HG02610 (cell line): ENCODE data around the gene PFKP.
"Not testable (repeated sequence)": the region's sequence is repeated elsewhere in the genome, so short reads cannot be mapped to it uniquely, and the experiment has no call there.

Experiments used
- ATAC-seq: cut with Tn5 transposase; IDR thresholded peaks from one replicate; pipeline ENCODE4 v1.9.1; 2021; ENCODE audit warnings: mild to moderate bottlenecking, moderate library complexity; ENCODE audit not compliant: unreplicated experiment

Gene PFKP

DNA sequence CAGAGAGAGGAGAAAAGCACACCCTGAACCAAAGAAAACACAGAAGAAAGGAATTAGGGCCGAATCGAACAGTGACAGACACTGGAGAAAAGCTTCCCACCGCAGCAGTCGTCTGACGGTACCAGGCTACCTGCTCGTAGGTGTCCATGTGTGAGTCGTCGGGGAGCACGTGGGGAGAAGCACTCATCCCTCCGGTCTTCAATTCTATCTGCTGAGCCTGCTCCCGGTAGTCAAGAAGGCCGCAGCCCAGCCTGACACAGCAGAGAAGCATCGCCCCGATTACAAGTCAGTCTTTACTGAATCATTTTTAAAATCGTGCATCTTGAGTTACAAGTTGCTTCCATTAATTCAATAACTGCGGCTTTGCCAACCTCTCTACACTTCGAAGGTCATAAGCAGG lies 80.7 kb downstream of the PFKP start:
- ATAC-seq: no peak

- ATAC-seq: no peak
Measured at GRCh38 chr10:3148994-3149393, 81.6 kb downstream of the PFKP start.

DNA sequence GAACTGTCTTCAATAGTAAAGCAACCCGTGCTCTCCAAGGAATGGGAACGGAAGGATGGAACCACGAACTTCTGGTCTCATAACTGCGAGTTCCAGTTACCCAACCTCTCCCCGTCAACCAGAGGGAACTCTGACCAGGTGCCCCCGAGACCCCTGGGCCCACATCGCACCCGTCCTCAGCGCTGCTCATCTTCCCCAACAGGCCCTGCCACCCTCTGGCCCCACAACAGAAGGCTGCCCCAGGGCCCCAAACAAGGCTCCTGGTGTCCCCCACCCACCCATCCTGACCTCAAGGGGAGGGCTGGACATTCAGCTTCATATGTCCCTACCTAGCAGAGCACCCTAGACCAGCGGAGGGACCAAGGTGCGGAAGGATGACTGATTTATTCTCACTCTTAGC lies 82.6 kb downstream of the PFKP start:
- ATAC-seq: no peak

GRCh38 chr10:3150366-3150765 lies 83.0 kb downstream of the PFKP start:
- no peak for ATAC-seq

- ATAC-seq: no peak
Measured at GRCh38 chr10:3150961-3151360, 83.6 kb downstream of the PFKP start.

DNA sequence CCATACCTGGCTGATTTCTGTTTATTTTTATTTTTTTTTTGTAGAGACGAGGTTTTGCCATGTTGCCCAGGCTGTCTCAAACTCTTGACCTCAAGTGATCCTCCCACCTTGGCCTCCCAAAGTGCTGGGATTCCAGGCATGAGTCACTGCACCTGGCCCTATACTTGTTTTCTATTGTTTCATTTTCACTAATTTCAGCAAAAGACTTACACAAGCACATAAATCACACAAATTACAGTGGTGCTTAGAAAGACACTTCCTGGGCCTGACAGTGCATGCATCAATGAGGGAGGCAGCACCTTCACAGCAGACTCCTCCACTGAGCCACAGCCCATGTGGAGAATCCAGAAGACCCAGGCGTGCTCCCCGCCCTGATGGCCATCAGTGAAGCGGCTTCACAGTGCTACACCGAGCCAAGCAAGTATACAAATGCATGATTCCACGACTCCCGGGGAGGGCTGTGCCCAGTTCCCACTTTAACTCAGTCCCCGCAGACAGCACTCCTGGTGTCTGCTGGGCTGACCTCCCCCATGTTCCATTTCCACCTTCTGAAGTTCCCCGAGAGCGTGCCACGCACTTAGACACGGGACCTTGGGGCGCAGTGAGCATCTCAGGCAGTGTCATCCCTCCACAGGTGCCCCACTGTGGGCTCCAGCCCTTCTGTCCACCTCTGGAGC lies 84.7 kb downstream of the PFKP start:
- ATAC-seq: no peak

GRCh38 chr10:3152566-3152935 lies 85.2 kb downstream of the PFKP start:
- no peak for ATAC-seq

DNA sequence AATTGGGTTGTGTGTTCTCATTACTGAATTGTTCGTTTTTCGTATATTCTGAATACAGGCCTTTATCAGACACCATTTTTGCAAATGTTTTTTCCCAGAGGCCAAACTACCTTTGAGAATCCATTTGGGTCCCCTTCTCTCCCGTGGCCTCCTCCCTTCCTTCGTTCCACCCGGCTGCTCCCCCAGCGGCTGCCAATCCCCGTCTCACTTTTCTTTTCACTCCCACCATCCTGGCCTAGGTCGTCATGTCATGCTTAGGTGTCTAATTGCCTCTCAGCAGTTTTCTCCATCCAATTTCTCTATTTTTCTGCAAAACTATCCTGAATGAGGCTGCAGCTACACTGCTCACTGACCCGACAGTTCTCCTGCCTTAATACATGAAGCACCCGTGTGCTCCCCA lies 87.3 kb downstream of the PFKP start:
- ATAC-seq: no peak

- no peak for ATAC-seq
Measured at GRCh38 chr10:3159152-3159551, 91.8 kb downstream of the PFKP start.

GRCh38 chr10:3162533-3162932 lies 95.2 kb downstream of the PFKP start:
- ATAC-seq: no peak

GRCh38 chr10:3163879-3164278 lies 96.5 kb downstream of the PFKP start:
- ATAC-seq: no peak

DNA sequence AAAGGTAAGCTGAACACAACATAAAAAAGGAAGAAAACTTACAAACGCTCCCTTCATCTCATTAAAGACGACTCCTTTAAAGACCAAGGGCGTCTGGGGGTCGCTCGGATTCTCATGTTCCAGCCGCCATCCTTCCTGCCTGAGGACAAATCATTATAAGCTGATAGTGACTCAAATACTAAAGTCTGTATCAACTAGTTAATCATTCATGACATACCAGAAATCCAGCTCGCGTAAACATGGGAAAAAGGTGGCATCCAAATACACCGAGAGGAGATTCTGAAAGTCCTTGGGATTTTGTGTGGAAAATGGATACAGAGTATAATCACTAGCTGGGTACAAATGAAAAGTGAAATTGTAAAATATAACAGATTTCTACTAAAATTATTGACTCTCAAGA lies 97.8 kb downstream of the PFKP start:
- ATAC-seq: no peak

GRCh38 chr10:3166496-3167290 lies 99.3 kb downstream of the PFKP start:
- no peak for ATAC-seq

DNA sequence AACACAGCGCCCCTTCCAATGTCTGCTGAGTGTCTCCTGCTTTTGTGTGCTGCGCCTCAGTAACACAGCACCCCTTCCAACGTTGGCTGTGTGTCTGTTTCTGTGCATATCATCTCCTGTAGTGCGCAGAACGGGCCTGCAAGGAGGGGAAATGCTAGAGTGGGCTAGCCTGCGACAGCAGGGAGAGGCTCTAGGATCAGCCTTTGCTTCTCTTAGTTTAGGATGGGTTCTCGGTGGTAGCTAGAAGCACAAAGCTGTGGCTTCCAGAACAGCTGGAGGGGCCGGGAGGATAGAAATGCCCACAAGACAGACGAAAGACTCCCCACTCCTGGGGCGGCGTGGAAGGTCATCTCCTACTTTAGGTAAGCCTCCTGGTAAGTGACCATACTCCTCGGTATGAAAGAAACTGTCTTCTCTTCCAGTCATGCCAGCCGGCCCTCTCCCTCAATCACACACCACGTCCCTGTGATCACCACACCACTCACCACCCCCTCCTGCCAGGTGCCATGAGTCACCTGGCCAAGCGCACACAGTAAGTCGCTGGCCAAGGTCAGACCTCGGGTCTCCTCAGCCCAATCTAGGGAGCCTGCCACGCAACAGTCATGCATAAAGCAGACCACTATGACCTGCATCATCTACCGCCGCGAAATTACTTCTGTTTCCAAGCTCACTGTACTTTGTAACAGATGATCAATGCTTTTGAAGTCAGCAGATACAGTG lies 100.4 kb downstream of the PFKP start:
- ATAC-seq: no peak

GRCh38 chr10:3169271-3169670 lies 101.9 kb downstream of the PFKP start:
- no peak for ATAC-seq

DNA sequence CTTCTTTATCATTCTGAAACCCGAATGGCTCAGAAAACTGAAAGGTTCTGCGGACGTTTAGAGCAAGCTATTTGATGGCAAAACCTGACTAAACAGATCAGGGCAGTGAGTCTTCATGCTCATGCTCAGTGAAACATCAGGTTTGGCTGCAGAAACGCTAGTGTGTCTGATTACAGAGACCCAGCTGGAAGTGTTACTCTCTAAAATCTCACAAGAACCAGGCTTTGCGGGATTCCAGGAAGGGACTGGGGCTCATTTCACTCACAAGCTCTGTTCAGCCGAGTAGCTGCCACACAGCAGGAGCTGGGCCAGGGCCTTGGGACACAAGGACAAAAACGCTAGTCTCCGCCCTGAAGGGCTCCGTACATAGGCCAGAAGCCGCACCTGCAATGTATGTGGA lies 102.3 kb downstream of the PFKP start:
- ATAC-seq: no peak

DNA sequence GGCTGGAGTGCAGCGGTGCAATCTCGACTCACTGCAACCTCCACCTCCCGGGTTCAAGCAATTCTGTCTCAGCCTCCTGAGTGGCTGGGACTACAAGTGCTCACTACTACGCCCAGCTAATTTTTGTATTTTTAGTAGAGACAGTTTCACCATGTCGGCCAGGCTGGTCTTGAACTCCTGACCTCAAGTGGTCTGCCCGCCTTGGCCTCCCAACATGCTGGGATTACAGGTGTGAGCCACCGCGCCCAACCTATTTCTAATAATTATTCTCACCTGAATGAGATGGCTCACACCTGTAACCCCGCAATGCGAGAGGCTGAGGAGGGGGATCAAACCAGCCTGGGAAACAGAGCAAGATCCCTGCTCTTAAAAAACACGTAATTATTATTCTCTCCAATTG lies 104.1 kb downstream of the PFKP start:
- ATAC-seq: not testable (repeated sequence)

DNA sequence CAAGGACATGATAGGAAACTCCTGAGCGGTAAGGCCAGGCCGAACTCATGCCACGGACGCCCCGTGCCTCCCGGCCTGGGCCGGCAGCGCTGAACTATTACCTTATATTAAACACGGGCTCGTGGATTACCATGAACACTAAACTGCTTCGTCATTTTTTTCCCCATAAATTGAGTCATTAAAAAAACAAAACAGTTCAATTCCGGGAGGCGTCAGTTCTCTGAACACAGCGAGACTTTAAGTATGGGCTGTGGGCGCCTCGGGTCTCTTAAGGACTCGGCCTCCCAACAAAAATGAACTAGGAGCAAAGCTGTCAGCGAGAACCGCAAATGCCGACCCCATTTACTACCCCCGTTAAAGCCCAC lies 104.7 kb downstream of the PFKP start:
- ATAC-seq: no peak

- peak; percentile 97 for ATAC-seq
Measured at GRCh38 chr10:3172446-3173170, 105.3 kb downstream of the PFKP start, which contains the start of gene PITRM1. TSS of gene PITRM1 (minus strand) at chr10:3172782. CDS start at chr10:3172772, 10 bp downstream.

DNA sequence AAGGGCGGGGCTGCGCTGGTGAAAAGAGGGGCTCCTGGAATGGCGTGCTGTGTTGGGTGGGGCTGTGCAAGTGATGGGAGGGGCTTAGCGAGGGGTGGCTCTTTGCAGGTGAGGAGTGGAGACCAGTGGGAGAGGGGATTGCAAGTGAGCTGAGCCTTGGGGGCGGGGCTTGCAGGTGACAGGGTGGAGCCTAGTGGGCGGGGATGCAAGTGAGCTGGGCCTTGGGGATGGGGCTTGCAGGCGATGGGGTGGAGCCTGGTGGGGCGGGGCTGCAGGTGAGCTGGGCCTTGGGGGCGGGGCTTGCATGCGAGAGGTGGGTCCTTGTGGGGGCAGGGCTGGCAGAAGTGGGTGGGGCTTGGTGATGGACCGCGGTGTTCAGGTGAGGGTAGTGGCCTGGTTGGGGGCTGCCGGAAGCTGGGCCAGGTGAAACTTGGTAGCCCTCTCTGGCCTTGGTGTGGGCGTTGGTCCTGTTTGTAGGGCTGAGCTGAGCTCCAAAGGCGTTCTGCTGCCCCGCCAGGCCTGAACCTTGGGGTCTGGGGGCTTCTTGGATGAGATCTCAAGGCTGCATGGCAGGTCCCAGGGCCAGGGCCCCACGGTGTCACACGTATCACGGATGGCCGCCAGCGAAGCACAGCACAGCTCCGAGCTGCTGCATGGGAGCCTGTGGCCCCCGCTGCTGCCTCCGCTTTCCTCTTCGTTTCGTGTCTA lies 106.0 kb downstream of the PFKP start:
- ATAC-seq: no peak

DNA sequence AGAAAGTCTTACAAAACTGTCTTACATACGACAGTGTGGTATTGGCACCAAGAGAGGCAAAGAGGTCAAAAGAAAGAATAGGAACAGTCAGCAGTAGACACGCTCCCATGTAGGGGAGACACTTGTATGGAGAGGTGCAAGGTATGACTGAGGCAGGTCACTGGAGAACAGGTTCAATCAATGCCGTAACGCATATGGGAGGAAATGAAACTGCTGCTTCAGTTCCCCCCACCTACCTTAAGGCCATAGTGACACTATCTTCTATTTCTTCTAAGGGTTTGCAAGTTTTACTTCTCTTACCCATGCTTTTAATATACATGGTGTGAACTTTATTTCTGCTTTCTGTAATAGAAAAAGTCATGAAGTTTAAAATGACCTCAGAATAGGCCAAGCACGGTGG lies 110.7 kb downstream of the PFKP start:
- no peak for ATAC-seq
